ENCODE measurements around the gene KRT82.

DNA sequence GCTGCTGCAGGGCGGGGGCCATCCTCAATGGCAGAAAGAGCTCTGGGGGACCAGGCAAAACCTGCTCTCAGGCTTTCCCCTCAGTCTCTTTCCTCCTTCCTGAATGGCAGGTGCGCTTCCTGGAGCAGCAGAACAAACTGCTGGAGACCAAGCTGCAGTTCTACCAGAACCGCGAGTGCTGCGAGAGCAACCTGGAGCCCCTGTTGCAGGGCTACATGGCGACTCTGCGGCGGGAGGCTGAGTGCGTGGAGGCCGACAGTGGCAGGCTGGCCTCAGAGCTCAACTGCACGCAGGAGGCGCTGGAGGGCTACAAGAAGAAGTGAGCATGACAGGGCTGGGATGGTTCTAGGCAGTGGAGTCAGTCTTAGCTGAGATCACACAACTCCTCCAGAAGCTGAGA lies 62.0 kb downstream of the KRT82 start:
- TF ChIP-seq, protein P1, sequence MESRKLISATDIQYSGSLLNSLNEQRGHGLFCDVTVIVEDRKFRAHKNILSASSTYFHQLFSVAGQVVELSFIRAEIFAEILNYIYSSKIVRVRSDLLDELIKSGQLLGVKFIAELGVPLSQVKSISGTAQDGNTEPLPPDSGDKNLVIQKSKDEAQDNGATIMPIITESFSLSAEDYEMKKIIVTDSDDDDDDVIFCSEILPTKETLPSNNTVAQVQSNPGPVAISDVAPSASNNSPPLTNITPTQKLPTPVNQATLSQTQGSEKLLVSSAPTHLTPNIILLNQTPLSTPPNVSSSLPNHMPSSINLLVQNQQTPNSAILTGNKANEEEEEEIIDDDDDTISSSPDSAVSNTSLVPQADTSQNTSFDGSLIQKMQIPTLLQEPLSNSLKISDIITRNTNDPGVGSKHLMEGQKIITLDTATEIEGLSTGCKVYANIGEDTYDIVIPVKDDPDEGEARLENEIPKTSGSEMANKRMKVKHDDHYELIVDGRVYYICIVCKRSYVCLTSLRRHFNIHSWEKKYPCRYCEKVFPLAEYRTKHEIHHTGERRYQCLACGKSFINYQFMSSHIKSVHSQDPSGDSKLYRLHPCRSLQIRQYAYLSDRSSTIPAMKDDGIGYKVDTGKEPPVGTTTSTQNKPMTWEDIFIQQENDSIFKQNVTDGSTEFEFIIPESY (IDR thresholded peaks at IDR 0.05; ENCODE audit: borderline replicate concordance, low read depth): no peak
- TF ChIP-seq, protein P2, sequence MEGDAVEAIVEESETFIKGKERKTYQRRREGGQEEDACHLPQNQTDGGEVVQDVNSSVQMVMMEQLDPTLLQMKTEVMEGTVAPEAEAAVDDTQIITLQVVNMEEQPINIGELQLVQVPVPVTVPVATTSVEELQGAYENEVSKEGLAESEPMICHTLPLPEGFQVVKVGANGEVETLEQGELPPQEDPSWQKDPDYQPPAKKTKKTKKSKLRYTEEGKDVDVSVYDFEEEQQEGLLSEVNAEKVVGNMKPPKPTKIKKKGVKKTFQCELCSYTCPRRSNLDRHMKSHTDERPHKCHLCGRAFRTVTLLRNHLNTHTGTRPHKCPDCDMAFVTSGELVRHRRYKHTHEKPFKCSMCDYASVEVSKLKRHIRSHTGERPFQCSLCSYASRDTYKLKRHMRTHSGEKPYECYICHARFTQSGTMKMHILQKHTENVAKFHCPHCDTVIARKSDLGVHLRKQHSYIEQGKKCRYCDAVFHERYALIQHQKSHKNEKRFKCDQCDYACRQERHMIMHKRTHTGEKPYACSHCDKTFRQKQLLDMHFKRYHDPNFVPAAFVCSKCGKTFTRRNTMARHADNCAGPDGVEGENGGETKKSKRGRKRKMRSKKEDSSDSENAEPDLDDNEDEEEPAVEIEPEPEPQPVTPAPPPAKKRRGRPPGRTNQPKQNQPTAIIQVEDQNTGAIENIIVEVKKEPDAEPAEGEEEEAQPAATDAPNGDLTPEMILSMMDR (IDR thresholded peaks at IDR 0.05): no peak
- TF ChIP-seq, protein P3, sequence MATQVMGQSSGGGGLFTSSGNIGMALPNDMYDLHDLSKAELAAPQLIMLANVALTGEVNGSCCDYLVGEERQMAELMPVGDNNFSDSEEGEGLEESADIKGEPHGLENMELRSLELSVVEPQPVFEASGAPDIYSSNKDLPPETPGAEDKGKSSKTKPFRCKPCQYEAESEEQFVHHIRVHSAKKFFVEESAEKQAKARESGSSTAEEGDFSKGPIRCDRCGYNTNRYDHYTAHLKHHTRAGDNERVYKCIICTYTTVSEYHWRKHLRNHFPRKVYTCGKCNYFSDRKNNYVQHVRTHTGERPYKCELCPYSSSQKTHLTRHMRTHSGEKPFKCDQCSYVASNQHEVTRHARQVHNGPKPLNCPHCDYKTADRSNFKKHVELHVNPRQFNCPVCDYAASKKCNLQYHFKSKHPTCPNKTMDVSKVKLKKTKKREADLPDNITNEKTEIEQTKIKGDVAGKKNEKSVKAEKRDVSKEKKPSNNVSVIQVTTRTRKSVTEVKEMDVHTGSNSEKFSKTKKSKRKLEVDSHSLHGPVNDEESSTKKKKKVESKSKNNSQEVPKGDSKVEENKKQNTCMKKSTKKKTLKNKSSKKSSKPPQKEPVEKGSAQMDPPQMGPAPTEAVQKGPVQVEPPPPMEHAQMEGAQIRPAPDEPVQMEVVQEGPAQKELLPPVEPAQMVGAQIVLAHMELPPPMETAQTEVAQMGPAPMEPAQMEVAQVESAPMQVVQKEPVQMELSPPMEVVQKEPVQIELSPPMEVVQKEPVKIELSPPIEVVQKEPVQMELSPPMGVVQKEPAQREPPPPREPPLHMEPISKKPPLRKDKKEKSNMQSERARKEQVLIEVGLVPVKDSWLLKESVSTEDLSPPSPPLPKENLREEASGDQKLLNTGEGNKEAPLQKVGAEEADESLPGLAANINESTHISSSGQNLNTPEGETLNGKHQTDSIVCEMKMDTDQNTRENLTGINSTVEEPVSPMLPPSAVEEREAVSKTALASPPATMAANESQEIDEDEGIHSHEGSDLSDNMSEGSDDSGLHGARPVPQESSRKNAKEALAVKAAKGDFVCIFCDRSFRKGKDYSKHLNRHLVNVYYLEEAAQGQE (IDR thresholded peaks at IDR 0.05; ENCODE audit: low read depth, low read length): no peak
- TF ChIP-seq, protein P4, sequence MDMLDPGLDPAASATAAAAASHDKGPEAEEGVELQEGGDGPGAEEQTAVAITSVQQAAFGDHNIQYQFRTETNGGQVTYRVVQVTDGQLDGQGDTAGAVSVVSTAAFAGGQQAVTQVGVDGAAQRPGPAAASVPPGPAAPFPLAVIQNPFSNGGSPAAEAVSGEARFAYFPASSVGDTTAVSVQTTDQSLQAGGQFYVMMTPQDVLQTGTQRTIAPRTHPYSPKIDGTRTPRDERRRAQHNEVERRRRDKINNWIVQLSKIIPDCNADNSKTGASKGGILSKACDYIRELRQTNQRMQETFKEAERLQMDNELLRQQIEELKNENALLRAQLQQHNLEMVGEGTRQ (IDR thresholded peaks at IDR 0.05; ENCODE audit: borderline replicate concordance, low read depth, low read length): no peak
- TF ChIP-seq GABPA (IDR thresholded peaks at IDR 0.05; ENCODE audit: low read depth) (no peak), TAF1 (IDR thresholded peaks at IDR 0.05; ENCODE audit: borderline replicate concordance, low read depth, low read length) (no peak)

Measured in SK-N-SH (cell line).